Measurements from ENCODE around the gene PSMA6.

DNA sequence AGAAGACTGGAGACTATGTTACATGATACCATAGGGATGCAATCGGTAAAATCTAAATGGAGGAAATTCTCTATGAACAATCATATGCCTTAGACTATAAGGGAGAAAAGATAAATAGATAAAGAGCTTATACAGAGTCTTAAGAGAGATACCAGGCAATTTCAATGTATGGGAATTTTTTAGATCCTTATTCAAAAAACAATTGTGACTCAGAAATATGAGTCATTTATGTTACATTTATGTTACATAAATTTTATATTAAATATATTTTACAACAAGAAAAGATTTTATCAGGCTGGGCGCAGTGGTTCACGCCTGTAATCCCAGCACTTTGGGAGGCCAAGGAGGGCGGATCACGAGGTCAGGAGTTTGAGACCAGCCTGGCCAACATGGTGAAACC lies 36.5 kb upstream of the PSMA6 start:
- no peak for TF ChIP-seq TAF1 (IDR thresholded peaks at IDR 0.05; ENCODE audit: low read depth, low read length)
- no peak for TF ChIP-seq POLR2A (IDR thresholded peaks at IDR 0.05; ENCODE audit: low read depth, low read length)
- no peak for TF ChIP-seq POLR2AphosphoS5 (IDR thresholded peaks at IDR 0.05; ENCODE audit: low read depth, low read length)
- TF ChIP-seq POU2F2 (IDR thresholded peaks at IDR 0.05; ENCODE audit: low read depth, low read length), result no peak
